G401 (cell line): Measurements from ENCODE around the gene CPLX1. TPM values are rescaled to one million over a fixed set of nuclear protein-coding genes. Genes with fewer than 3 reads are reported as not detected.
A peak's percentile ranks its signal among the peaks of the same experiment; 100 is the strongest.

ENCODE experiments used
- DNase-seq: peaks from one replicate; pipeline ENCODE4 v3.0.0-alpha.2; 2015; ENCODE audit warnings: low spot score
- in situ Hi-C: cut with HindIII; loops from 2 replicates; pipeline ENCODE4 v1.10.0; 2016; ENCODE audit warnings: low sequenced_read_pairs, mixed read lengths
- total RNA-seq: library from RNA; depleted of rRNA; stranded (reverse); fragments of >200 nt; shearing (Covaris generic); gene quantifications from 2 replicates; pipeline ENCODE4 v1.2.3, GENCODE V29; 2014; rRNA removed

Gene CPLX1
- total RNA-seq: 1.8 and 4.7 TPM in 2 replicates

GRCh38 chr4:825971-826330, at the start of gene CPLX1:
Gene CPLX1 (minus strand): TSS chr4:826129. CDS start chr4:824522, 1,607 bp downstream.
- DNase-seq: peak; percentile 59
- in situ Hi-C loops: no loop called here

DNA sequence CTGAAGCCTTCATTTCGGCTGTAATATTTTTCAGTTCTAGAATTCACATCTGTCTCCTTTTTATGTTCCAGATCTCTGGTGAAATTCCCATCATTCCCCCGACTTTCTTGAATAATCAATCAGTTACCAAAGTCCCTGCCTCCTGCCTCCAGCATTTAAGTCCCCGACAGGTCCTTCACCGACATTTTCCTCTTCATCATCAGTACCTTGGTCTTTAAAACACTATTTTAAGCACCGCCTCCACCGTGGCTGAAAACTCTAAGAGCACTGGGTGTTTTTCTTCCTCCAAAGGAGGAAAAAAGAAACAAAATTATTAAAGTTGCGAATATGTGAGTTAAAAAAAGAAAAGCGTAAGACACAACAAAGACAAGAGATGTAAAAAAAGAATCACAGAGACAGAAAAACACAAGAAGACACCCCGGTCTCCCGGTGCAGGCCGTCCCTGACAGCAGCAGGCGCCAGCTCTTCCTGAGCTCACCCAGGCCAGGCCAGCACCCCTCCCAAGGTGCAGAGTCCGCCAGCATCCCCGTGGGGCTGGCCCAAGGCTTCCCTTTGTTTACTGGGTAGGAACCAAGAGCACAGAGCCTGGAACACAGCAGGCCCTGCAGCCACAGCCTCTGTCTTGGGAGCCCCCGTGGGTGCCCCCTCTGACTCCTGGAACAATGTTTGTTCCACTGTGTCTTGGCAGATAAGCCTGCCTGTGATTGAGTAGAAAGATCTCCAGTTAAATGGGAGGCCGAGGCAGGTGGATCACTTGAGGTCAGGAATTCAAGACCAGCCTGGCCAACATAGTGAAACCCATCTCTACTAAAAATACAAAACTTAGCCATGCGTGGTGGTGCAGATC, 49.3 kb upstream of the CPLX1 start:
- peak; percentile 10 for DNase-seq
- in situ Hi-C loops: no loop called here

DNA sequence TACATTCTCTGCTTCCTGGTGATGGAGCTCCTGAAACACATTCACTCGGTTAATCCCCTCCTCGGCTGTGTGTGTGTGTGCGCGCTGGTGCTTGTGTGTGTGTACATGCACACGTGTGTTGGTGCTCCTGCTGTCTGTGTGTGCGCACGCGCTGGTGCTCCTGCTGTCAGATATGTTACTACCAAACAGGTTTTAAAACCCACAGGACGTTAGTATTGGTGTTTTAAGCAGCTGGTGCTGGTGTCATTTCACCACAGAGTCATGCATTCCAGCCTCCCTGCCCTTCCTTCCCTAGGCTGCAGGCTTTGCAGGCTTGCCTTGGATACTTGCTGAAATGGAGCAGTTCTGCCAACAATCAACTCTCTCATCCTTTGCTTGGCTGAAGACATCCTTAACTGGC, 48.1 kb upstream of the CPLX1 start:
- peak; percentile 25 for DNase-seq

DNA sequence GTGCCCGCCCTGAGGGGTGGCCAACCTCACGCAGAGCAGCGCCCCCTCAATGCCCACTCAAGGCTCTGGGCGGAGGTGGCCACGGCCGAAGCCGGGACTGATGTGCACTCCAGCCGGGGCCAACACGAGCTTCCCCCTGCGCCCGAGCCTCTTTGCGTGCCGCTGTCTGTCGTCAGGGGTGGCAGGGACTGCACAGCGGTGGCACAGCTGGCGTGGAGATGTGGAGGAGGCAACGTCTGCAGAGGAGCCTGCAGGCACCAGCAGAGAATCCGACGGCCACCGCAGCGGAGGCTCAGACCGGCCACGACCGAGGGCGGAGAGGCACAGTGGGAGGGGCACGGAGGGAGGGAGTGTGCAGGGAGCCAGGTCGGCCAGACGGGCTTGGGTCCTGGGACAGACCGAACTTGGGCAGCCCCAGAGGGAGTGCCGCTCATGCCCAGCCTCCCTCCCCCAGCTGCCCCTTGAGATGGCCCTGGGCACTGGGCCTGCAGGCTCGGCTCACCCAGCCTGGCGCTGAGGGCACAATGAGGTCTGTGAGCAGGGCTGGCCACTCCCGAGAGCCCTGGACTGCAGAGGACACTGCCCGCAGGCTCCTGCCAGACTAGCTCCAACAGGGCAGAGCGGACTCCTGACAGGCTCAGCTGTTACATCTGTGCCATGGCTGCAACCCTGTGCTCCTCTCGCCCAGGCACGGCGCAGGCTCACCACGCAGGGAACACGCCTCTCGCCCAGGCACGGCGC, 46.5 kb upstream of the CPLX1 start:
- DNase-seq: no peak
- in situ Hi-C loops: no loop called here

More for the DNA sequence above, 48.1 kb upstream of the CPLX1 start:
- in situ Hi-C loops: no loop called here

GRCh38 chr4:871484-871883, 45.6 kb upstream of the CPLX1 start:
- no peak for DNase-seq
- in situ Hi-C loops: no loop called here

GRCh38 chr4:870951-871350, 45.0 kb upstream of the CPLX1 start:
- no peak for DNase-seq
- in situ Hi-C loops: no loop called here

- in situ Hi-C loops: no loop called here
Measured at GRCh38 chr4:869776-870175, 43.8 kb upstream of the CPLX1 start.

GRCh38 chr4:868421-868820, 42.5 kb upstream of the CPLX1 start:
- in situ Hi-C loops: no loop called here
- DNase-seq: no peak

More at GRCh38 chr4:869776-870175, 43.8 kb upstream of the CPLX1 start:
- no peak for DNase-seq

DNA sequence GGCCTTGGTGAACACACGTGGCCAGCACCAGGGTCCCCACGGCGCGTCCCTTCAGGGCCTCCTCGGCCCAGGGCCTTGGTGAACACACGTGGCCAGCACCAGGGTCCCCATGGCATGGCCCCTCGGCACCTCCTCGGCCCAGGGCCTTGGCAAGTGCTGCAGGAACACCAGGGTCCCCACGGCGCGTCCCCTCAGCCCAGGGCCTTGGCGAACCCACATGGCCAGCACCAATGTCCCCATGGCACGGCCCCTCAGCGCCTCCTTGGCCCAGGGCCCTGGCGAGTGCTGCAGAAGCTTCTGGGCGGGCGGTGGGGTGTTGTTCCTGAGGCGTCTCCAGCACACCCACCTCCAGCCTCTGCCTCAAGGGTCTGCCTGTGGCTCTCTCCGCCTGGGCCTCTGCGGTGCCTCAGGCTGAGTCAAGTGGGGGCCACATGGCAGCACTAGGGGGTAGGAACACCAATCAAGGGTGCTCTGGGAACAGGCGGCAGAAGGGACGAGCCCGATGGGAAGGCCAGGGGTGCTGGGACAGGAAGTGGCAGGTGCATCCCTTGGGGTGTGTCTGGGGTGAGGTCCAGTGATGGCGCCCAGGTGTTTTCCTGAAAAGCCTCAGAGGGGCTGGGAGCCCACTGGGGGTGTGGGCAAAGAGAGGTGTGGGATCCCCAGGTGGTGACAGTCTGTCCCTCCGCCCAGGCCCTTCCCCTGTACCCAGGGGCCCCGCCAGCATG, 41.8 kb upstream of the CPLX1 start:
- DNase-seq: no peak
- in situ Hi-C loops: no loop called here

- in situ Hi-C loops: no loop called here
- no peak for DNase-seq
Measured at GRCh38 chr4:866761-867390, 40.9 kb upstream of the CPLX1 start.

GRCh38 chr4:866068-866760, 40.3 kb upstream of the CPLX1 start:
- no peak for DNase-seq
- in situ Hi-C loops: no loop called here

- no peak for DNase-seq
- in situ Hi-C loops: no loop called here
Measured at GRCh38 chr4:865572-865971, 39.6 kb upstream of the CPLX1 start.

DNA sequence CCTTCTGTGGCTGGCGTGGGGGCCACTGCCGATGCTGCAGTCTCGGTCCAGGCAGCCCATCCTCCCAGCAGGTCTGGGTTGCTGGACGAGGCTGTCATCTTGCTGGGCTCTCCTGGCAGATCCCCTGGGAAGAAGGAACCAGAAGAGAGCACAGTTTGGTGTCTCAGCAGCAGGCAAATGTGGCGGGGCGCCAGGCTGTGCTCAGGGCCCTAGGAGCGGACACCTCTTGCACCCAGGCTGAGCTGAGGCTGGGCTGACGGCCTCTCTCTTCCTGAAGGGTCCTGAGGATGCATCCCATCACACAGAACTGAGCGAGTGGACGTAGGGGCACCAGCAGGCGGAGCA, 39.2 kb upstream of the CPLX1 start:
- DNase-seq: no peak
- in situ Hi-C loops: no loop called here

DNA sequence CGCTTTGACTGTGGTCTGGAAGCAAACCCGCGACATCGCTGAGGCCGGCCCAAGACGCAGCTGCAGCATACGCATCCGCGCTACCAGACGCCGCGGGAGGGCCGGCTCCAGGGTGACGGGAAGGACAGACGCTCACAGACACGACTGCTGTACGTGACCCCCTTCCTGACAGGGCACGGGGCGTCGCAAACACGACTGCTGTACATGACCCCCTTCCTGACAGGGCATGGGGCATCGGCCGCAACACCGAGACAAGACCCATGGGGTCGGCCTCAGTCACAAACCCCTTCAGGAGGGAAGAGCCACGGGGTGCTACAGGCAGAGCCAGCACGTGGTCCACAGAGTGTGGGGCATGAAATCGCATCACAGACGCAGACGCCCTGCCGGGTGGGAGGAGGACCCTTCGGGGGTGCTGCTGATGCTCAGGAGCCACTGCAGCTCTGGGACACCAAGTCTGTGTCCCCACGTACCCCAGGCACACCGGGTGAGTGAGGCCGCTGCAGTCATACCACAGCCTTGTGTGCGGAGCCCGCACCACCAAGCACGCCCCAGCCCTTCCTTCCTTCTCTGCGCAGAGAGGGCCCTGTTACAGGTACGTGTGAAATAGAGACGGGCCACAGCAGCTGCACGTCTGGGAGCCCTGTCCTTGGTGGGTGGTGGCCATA, 38.7 kb upstream of the CPLX1 start:
- DNase-seq: no peak
- in situ Hi-C loops: no loop called here

DNA sequence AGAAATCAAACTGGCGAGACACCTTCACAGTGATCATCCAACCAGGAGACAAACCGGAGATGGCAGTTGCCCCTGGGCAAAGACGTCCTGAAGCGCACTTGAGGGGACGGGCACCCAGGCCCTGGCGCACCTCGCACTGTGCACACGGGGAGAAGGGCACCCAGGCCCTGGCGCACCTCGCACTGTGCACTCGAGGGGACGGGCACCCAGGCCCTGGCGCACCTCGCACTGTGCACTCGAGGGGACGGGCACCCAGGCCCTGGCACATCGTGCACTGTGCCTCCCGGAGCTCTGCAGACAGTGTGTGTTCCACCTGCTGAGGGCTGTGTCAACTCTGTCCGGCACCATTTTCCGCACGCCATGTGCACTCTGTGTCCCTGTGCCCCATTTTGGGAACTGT, 34.6 kb upstream of the CPLX1 start:
- no peak for DNase-seq
- in situ Hi-C loops: no loop called here

DNA sequence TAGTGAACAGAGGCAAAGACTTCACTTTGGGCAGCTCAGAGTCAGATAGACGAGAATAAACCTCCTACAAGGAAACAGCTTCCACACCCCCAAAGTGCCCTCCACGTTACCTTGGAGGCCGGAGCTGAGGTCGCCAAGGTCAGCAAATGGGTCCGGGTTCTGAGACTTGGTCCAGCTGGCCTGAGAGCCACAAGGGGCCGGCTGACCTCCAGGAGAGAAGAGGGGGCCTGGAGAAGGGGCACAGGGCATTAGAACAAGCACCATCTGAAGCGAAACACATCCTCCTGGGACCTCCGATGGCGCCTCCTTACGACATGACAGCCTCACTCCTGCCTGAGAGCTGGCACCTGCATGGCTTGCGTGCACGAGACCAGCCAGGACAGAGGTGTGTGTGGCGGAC, 33.6 kb upstream of the CPLX1 start:
- DNase-seq: no peak

GRCh38 chr4:858831-859451, 33.0 kb upstream of the CPLX1 start:
- DNase-seq: no peak

More for the DNA sequence above, 33.6 kb upstream of the CPLX1 start:
- in situ Hi-C loops: no loop called here

DNA sequence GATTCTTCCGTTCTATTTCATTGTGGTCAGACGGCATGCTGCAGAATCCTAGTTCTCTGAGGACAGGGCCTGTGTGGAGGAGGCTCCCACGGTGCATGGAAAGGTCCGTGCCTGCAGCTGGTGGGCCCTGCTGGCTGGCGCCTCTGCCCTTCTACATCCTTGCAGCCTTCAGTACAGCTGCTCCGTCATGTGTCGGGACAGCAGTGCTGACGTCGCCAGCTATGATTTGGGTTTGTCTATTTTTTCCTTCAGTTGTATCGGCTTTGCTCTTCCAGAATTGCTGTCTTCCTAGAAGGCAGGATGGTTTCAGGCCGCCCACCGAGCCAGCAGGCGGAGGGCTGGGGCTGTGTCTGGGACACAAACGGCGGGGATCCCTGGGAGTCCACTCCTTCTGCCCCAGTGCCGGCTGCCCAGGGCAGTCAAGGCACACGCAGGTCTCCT, 32.1 kb upstream of the CPLX1 start:
- no peak for DNase-seq
- in situ Hi-C loops: no loop called here

More at GRCh38 chr4:858831-859451, 33.0 kb upstream of the CPLX1 start:
- in situ Hi-C loops: no loop called here
